Lower leg skin (tissue), 3 donors: ENCODE data around the gene BCL2.

ENCODE experiments used
- CTCF ChIP-seq, 3 donors: fragments of 450-650 bp; IDR thresholded peaks; one replicate each; pipeline ENCODE4 v1.5.1; 2016; ENCODE audit warnings: antibody characterized with exemption in 3 of 3, mild to moderate bottlenecking in 3 of 3, moderate library complexity in 2 of 3
- POLR2A ChIP-seq, 2 donors: fragments of 450-650 bp; IDR thresholded peaks; one replicate each; pipeline ENCODE4 v1.6.1; 2016 to 2017; ENCODE audit warnings: antibody characterized with exemption in 2 of 2, mild to moderate bottlenecking in 1 of 2, moderate library complexity in 1 of 2

- TF ChIP-seq CTCF (IDR thresholded peaks at IDR 0.05), result no peak
- no peak for TF ChIP-seq POLR2A (IDR thresholded peaks at IDR 0.05)
Measured at GRCh38 chr18:63126134-63127069, 193.2 kb downstream of the BCL2 start.
